Measurements from ENCODE around the gene SH3RF3.

Gene SH3RF3

GRCh38 chr2:109246176-109246575, 117.2 kb downstream of the SH3RF3 start:
- no peak for FAIRE-seq

- no peak for FAIRE-seq
Measured at GRCh38 chr2:109246616-109247015, 117.6 kb downstream of the SH3RF3 start.

- FAIRE-seq = no peak
Measured at GRCh38 chr2:109247340-109247739, 118.3 kb downstream of the SH3RF3 start.

GRCh38 chr2:109247812-109248211, 118.8 kb downstream of the SH3RF3 start:
- FAIRE-seq = no peak

GRCh38 chr2:109248590-109248989, 119.6 kb downstream of the SH3RF3 start:
- no peak for FAIRE-seq

- FAIRE-seq = no peak
Measured at GRCh38 chr2:109253217-109253616, 124.2 kb downstream of the SH3RF3 start.

- FAIRE-seq = no peak
Measured at GRCh38 chr2:109254174-109254904, 125.3 kb downstream of the SH3RF3 start.

- no peak for FAIRE-seq
Measured at GRCh38 chr2:109255654-109256053, 126.6 kb downstream of the SH3RF3 start.

GRCh38 chr2:109256111-109256510, 127.1 kb downstream of the SH3RF3 start:
- no peak for FAIRE-seq

- FAIRE-seq = no peak
Measured at GRCh38 chr2:109256921-109257320, 127.9 kb downstream of the SH3RF3 start.

- no peak for FAIRE-seq
Measured at GRCh38 chr2:109257653-109258052, 128.6 kb downstream of the SH3RF3 start.

GRCh38 chr2:109258376-109258775, 129.4 kb downstream of the SH3RF3 start:
- no peak for FAIRE-seq

- FAIRE-seq = no peak
Measured at GRCh38 chr2:109258905-109259540, 130.0 kb downstream of the SH3RF3 start.

GRCh38 chr2:109259671-109260070, 130.7 kb downstream of the SH3RF3 start:
- FAIRE-seq = no peak

- FAIRE-seq = no peak
Measured at GRCh38 chr2:109260116-109260855, 131.3 kb downstream of the SH3RF3 start.

- FAIRE-seq = no peak
Measured at GRCh38 chr2:109260886-109261700, 132.1 kb downstream of the SH3RF3 start.

- FAIRE-seq = no peak
Measured at GRCh38 chr2:109261906-109262631, 133.1 kb downstream of the SH3RF3 start.

- no peak for FAIRE-seq
Measured at GRCh38 chr2:109264595-109265328, 135.8 kb downstream of the SH3RF3 start.

- FAIRE-seq = no peak
Measured at GRCh38 chr2:109265369-109265768, 136.4 kb downstream of the SH3RF3 start.

GRCh38 chr2:109265953-109266352, 136.9 kb downstream of the SH3RF3 start:
- FAIRE-seq = no peak

- FAIRE-seq = no peak
Measured at GRCh38 chr2:109266496-109266895, 137.5 kb downstream of the SH3RF3 start.
